Renal cortical epithelial cell (primary cell): ENCODE results near the gene PRTFDC1. TPM values are rescaled to one million over a fixed set of nuclear protein-coding genes. Genes with fewer than 3 reads are reported as not detected.

Experiments used
- DNase-seq: peaks from one replicate; pipeline ENCODE4 v3.0.0-alpha.2; 2011; ENCODE audit warnings: low read depth
- total RNA-seq: library from RNA; depleted of rRNA; stranded (reverse); fragments of >200 nt; gene quantifications from 2 replicates; pipeline ENCODE4 v1.2.3, GENCODE V29; 2014

Gene PRTFDC1
- total RNA-seq, 1 donor from 2014 or later, result 12.2 TPM

- DNase-seq, result no peak
These were observed 79.6 kb downstream of the PRTFDC1 start for GRCh38 chr10:24872790-24873182.

- DNase-seq, result peak; percentile 44
These were observed 80.2 kb downstream of the PRTFDC1 start for GRCh38 chr10:24872049-24872789.

- no peak for DNase-seq
These were observed 81.1 kb downstream of the PRTFDC1 start for GRCh38 chr10:24871011-24871935.

- DNase-seq, result peak; percentile 16
These were observed 82.9 kb downstream of the PRTFDC1 start for GRCh38 chr10:24869354-24870015.

- peak; percentile 76 for DNase-seq
These were observed 85.5 kb downstream of the PRTFDC1 start for GRCh38 chr10:24866604-24867583.

GRCh38 chr10:24865783-24866182 is 86.6 kb downstream of the PRTFDC1 start:
- DNase-seq, result no peak

- DNase-seq, result no peak
These were observed 89.8 kb downstream of the PRTFDC1 start for GRCh38 chr10:24862589-24862988.

GRCh38 chr10:24858288-24859270 is 93.8 kb downstream of the PRTFDC1 start:
- DNase-seq, result no peak

- DNase-seq, result no peak
These were observed 95.2 kb downstream of the PRTFDC1 start for GRCh38 chr10:24857031-24857725.

GRCh38 chr10:24854256-24854655 is 98.2 kb downstream of the PRTFDC1 start:
- no peak for DNase-seq

GRCh38 chr10:24853661-24854060 is 98.7 kb downstream of the PRTFDC1 start:
- DNase-seq, result no peak

- peak; percentile 45 for DNase-seq
These were observed 100.8 kb downstream of the PRTFDC1 start for GRCh38 chr10:24851629-24852028.

- no peak for DNase-seq
These were observed 101.6 kb downstream of the PRTFDC1 start for GRCh38 chr10:24850727-24851296.

- peak; percentile 42 for DNase-seq
These were observed 102.7 kb downstream of the PRTFDC1 start for GRCh38 chr10:24849501-24850299.

GRCh38 chr10:24849051-24849450 is 103.4 kb downstream of the PRTFDC1 start:
- peak; percentile 33 for DNase-seq

- no peak for DNase-seq
These were observed 104.2 kb downstream of the PRTFDC1 start for GRCh38 chr10:24848195-24848594.

- DNase-seq, result no peak
These were observed 105.0 kb downstream of the PRTFDC1 start for GRCh38 chr10:24847112-24848070.
